Activated CD4-positive, alpha-beta T cell treated with anti-CD3 and anti-CD28 coated beads for 24 hours (primary cell): ENCODE data around the gene NFE2L3.
"Not testable (repeated sequence)": the region's sequence is repeated elsewhere in the genome, so short reads cannot be mapped to it uniquely, and the experiment has no call there.

Experiments
- DNase-seq, 2 donors: peaks; one replicate each; pipeline ENCODE4 v3.0.0-alpha.2; 2020; ENCODE audit warnings: low read depth in 2 of 2

The NFE2L3 gene

GRCh38 chr7:26147030-26147429 is 5.0 kb upstream of the NFE2L3 start:
- DNase-seq: no peak

- DNase-seq: not testable (repeated sequence)
Observed at GRCh38 chr7:26147646-26148306, 4.2 kb upstream of the NFE2L3 start.

GRCh38 chr7:26148307-26148700 is 3.7 kb upstream of the NFE2L3 start:
- DNase-seq: not testable (repeated sequence)

- DNase-seq: no peak
Observed at GRCh38 chr7:26149391-26149977, 2.5 kb upstream of the NFE2L3 start.

GRCh38 chr7:26151096-26151495 is 902 bp upstream of the NFE2L3 start:
- no peak for DNase-seq

DNA sequence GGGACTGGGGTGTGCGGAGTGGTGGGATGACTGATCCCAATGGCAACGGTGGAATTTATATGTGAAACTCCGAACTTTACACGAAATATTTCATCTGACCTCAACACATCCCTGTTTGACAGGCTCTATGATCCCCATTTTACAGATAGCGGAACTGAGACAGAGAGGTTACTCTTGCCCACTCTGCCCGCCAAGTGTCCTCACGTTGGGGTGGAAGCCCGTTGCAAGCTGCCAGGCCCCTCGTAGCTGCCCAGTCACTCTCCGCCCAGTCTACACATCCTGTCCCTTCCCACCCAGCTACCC is 397 bp upstream of the NFE2L3 start:
- DNase-seq: no peak

DNA sequence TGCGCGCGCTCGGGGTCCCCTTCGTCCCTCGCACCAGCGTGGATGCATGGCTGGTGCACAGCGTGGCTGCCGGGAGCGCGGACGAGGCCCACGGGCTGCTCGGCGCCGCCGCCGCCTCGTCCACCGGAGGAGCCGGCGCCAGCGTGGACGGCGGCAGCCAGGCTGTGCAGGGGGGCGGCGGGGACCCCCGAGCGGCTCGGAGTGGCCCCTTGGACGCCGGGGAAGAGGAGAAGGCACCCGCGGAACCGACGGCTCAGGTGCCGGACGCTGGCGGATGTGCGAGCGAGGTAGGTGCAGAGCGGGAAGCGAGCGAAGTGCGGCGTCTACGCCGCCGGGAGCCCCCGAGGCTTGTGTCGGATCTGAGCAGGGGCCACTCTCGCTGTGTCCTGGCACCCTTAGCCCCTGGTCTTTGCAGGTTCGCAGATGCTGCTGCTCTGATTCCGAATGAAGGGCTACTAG is 813 bp downstream of the NFE2L3 start:
- not testable (repeated sequence) for DNase-seq

GRCh38 chr7:26153241-26153822 is 1.3 kb downstream of the NFE2L3 start:
- DNase-seq: no peak

GRCh38 chr7:26153823-26154783 is 2.1 kb downstream of the NFE2L3 start:
- no peak for DNase-seq

GRCh38 chr7:26155531-26156375 is 3.8 kb downstream of the NFE2L3 start:
- no peak for DNase-seq

DNA sequence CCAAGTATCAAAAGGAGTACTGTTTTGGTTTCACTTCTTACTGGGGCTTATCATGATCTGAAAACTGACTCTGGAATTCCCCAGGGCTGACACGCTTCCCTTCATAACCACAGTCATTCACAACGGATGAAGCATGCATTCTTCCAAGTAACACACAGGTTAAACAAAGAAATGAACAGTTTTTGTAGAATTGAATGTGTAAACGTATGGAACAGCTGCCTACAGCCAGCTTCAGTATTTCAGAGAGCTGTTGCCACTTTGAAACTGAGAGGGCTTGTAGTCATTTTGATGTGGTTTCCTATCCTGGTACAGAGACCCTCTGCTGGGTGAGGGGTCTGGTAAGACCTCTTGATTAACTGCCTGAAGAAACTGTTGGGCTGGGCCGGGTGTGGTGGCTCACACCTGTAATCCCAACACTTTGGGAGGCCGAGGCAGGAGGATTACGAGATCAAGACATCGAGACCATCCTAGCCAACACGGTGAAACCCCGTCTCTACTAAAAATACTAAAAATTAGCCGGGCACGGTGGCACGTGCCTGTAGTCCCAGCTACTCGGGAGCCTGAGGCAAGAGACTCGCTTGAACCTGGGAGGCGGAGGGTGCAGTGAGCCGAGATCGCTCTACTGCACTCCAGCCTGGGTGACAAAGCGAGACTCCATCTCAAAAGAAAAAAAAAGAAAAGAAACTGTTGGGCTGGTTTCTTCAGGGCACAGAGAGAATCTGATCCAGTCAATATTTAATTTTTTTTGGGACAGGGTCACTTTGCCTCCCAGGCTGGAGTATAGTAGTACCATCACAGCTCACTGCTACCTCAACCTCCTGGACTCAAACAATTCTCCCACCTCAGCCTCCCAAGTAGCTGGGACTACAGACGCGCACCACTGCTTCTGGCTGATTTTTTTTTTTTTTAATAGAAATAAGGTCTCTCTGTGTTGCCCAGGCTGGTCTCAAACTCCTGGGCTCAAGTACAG is 4.7 kb downstream of the NFE2L3 start:
- peak in 1 of 2 donors; percentile 38 for DNase-seq

DNA sequence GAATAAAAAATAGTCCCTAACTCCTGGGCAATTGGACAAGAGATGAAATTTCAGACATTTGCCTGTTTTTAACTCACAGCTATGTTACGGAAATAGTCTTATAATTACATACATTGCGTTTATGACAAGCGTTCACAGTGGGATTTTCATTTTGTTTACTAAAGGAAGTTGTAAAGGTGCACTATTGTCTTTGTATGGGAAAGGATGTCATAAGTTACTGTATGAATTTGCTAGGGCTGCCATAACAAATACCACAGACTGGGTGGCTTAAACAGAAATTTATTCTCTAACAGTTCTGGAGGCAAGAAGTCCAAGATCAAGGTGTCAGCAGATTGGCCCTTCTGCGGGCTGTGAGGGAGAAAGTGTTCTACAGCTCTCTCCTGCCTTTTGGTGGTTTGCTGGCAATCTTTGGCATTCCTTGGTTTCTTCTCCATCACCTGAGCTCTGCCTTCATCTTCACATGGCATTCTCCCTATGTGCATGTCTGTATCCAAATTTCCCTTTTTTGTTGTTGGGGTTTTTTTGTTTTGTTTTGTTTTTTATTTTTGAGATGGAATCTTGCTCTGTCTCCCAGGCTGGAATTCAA is 5.6 kb downstream of the NFE2L3 start:
- no peak for DNase-seq

GRCh38 chr7:26159243-26159642 is 7.2 kb downstream of the NFE2L3 start:
- DNase-seq: no peak

DNA sequence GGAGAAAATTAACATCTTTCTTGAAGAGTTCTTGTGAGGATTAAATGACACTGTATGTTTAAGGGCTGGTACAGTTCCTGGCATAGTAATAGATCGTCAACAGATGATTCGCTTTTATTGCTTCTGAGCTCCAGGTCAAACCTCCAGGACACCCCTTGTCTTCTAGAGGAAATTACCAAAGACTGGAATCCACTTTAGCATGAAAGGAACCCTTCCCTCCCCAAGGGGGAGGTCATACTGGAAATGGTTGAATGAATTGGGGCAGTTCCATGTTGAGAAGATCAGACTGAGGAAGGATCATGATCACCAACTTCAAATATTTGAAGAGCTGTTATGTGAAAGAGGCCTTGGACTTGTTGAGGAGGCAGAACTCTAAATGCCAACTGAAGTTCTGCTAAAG is 8.9 kb downstream of the NFE2L3 start:
- no peak for DNase-seq

- no peak for DNase-seq
Observed at GRCh38 chr7:26162431-26162830, 10.4 kb downstream of the NFE2L3 start.

- DNase-seq: not testable (repeated sequence)
Observed at GRCh38 chr7:26163804-26164203, 11.8 kb downstream of the NFE2L3 start.

DNA sequence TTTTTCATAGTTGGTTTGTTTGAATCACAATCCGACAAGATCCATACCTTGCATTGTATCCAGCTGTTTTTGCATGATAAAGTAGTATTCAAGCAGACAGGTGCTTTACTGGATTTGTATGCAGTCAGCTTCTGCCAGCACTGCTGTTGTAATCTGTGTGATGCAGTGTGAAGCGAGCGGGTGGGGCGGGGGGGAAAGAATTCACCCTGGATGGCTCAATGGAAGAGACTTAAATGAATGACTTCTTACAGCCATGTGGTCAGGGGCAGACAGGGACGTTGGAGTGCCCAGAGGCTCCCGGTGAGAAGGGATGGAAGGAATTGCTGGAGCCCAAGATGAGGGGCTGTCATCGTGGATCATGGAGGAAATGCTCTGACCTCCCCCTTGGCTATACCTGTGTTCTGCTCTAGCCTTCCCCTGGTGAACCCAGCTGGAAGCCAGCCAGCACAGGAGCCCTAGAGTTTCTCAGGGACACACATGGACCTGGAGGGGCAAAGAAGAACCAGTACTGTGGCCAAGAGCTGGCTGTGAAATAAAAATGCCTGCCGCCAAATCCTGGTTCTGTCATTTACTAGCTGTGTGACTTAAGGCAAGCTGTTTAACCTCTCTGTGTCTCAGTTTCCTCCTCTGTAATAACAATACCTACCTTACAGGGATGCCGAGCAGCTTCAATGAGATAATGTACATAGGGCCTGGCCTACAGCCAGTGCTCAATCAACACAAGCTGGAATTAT is 14.1 kb downstream of the NFE2L3 start:
- no peak for DNase-seq

GRCh38 chr7:26166684-26167266 is 14.8 kb downstream of the NFE2L3 start:
- DNase-seq: no peak
